Colon (tissue), 2 donors: Measurements from ENCODE around the gene PSTPIP1.

Source experiments
- FAIRE-seq: peaks from 2 replicates; lab custom pipeline; 2012; peaks lifted over from hg19 to GRCh38; lab: Jason Lieb, UNC
- donor health status: control.
- donor health status: control.

The PSTPIP1 gene

GRCh38 chr15:77019521-77020331, 24.8 kb downstream of the PSTPIP1 start:
- no peak for FAIRE-seq

- FAIRE-seq, result no peak
These were observed 25.6 kb downstream of the PSTPIP1 start for GRCh38 chr15:77020348-77021087.

- no peak for FAIRE-seq
These were observed 26.2 kb downstream of the PSTPIP1 start for GRCh38 chr15:77021088-77021481.

- no peak for FAIRE-seq
These were observed 27.0 kb downstream of the PSTPIP1 start for GRCh38 chr15:77021803-77022381.

- FAIRE-seq, result no peak
These were observed 28.0 kb downstream of the PSTPIP1 start for GRCh38 chr15:77022646-77023575.

GRCh38 chr15:77023576-77024272, 28.8 kb downstream of the PSTPIP1 start:
- no peak for FAIRE-seq

- no peak for FAIRE-seq
These were observed 29.6 kb downstream of the PSTPIP1 start for GRCh38 chr15:77024273-77025082.

GRCh38 chr15:77025083-77025901, 30.4 kb downstream of the PSTPIP1 start:
- no peak for FAIRE-seq

- no peak for FAIRE-seq
These were observed 31.1 kb downstream of the PSTPIP1 start for GRCh38 chr15:77025941-77026411.

- no peak for FAIRE-seq
These were observed 31.7 kb downstream of the PSTPIP1 start for GRCh38 chr15:77026501-77027110.

- no peak for FAIRE-seq
These were observed 32.3 kb downstream of the PSTPIP1 start for GRCh38 chr15:77027111-77027696.

- FAIRE-seq, result no peak
These were observed 32.9 kb downstream of the PSTPIP1 start for GRCh38 chr15:77027697-77028450.

- no peak for FAIRE-seq
These were observed 33.7 kb downstream of the PSTPIP1 start for GRCh38 chr15:77028451-77029165.

- no peak for FAIRE-seq
These were observed 34.5 kb downstream of the PSTPIP1 start for GRCh38 chr15:77029166-77030047.

GRCh38 chr15:77030048-77030927, 35.4 kb downstream of the PSTPIP1 start:
- FAIRE-seq, result no peak
